T-helper 2 cell treated with Interferon-gamma antibody and Interleukin-4, amounts not matched to agents 100 ng/mL and 5 ng/mL, for 36 hours (primary cell): Measurements from ENCODE around the gene ZMPSTE24. TPM values are rescaled to one million over a fixed set of nuclear protein-coding genes. Genes with fewer than 3 reads are reported as not detected.
"Not testable (repeated sequence)": the region's sequence is repeated elsewhere in the genome, so short reads cannot be mapped to it uniquely, and the experiment has no call there.

Experiments used
- intact Hi-C: fragments of 100-400 bp; cut with micrococcal nuclease; formaldehyde crosslinking; loops from one replicate; pipeline ENCODE4 v1.15.1; 2023
- total RNA-seq: library from RNA; stranded (reverse); gene quantifications from 2 replicates; pipeline ENCODE4 v1.2.3, GENCODE V29; 2022

Gene ZMPSTE24
- total RNA-seq, 1 donor from 2014 or later = 33.9 TPM

- intact Hi-C loops = loop anchor here (5.0 kb wide), 1 partner anchor 164 kb away; no protein-coding TSS in a partner anchor
Observed at GRCh38 chr1:40316595-40317393, 58.8 kb downstream of the ZMPSTE24 start, which contains the start of gene COL9A2. Gene COL9A2, minus strand, starts transcription at chr1:40317286. Its CDS starts 89 bp downstream, at chr1:40317197.

GRCh38 chr1:40317394-40318074 lies 59.5 kb downstream of the ZMPSTE24 start:
- intact Hi-C loops = loop anchor here (5.0 kb wide), 1 partner anchor 165 kb away; no protein-coding TSS in a partner anchor

DNA sequence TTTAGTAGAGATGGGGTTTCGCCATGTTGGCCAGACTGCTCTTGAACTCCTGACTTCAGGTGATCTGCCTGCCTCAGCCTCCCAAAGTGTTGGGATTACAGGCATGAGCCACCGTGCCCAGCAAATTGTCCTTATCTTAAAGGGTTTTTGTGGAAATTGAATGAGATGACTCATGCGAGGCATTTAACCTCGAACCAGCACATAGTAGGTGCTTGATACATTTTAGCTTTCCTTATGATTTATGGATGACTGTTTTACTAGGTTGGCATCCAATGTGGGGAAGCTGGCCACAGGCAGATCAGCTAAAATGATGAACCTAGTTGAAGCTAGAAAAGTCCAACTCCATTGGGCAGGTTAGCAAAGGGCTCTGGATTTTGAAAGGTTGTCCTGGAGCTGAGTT lies 60.4 kb downstream of the ZMPSTE24 start:
- intact Hi-C loops = loop anchor here (5.0 kb wide), 1 partner anchor 166 kb away; no protein-coding TSS in a partner anchor

GRCh38 chr1:40318970-40319621 lies 61.1 kb downstream of the ZMPSTE24 start:
- intact Hi-C loops = loop anchor here (5.0 kb wide), 1 partner anchor 167 kb away; no protein-coding TSS in a partner anchor

DNA sequence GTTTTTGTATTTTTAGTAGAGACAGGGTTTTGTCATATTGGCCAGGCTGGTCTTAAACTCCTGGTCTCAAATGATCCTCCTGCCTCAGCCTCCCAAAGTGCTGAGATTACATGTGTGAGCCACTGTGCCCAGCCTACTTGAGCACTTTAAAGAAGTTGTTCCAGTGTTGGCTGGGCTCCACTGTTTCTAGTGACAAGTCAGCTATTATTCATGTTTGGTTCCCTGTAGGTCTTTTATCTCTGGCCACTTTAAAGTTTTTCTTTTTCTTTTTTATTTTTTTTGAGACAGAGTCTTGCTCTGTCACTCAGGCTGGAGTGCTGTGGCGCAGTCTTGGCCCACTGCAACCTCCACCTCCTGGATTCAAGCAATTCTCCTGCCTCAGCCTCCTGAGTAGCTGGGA lies 73.4 kb downstream of the ZMPSTE24 start:
- intact Hi-C loops = not testable (repeated sequence)

- intact Hi-C loops = no loop called here
Observed at GRCh38 chr1:40332695-40333094, 74.7 kb downstream of the ZMPSTE24 start.

DNA sequence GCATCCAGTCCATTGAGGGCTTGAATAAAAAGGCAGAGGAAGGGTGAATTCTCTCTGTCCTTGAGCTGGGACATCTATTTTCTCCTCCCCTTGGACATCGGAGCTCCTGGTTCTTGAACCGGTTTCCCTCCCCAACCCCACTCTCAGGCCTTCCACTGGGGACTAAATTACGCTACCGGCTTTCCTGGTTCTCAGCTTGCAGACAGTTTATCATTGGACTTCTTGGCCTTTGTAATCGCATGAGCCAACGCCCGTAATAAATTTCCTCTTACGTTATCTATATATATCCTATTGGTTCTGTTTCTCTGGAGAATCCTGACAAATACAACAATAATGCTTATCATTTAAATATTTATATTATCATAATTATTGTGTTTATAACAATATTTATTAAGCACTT lies 79.4 kb downstream of the ZMPSTE24 start:
- intact Hi-C loops = no loop called here

GRCh38 chr1:40338745-40339419 lies 80.8 kb downstream of the ZMPSTE24 start:
- intact Hi-C loops = loop anchor here (1.0 to 2.0 kb wide), 4 partner anchors 65 to 260 kb away; no protein-coding TSS in a partner anchor

GRCh38 chr1:40339420-40340323 lies 81.6 kb downstream of the ZMPSTE24 start:
- intact Hi-C loops = loop anchor here (2.0 to 5.0 kb wide), 3 partner anchors 43 to 261 kb away; no protein-coding TSS in a partner anchor

- intact Hi-C loops = loop anchor here (5.0 kb wide), 1 partner anchor 41 kb away; no protein-coding TSS in a partner anchor
Observed at GRCh38 chr1:40341491-40342380, 83.7 kb downstream of the ZMPSTE24 start.

- intact Hi-C loops = loop anchor here (5.0 kb wide), 1 partner anchor 40 kb away; no protein-coding TSS in a partner anchor
Observed at GRCh38 chr1:40342381-40342717, 84.3 kb downstream of the ZMPSTE24 start.

Other genes starting within 250 kb of the ZMPSTE24 start
- gene CAP1, start 217.5 kb upstream of the ZMPSTE24 start, total RNA-seq = 828 and 856 TPM in 2 replicates
- 102 TPM in 2 replicates for gene PPT1, start 161.0 kb upstream of the ZMPSTE24 start, total RNA-seq
- 17.7 and 18.0 TPM in 2 replicates for gene RLF, start 96.8 kb upstream of the ZMPSTE24 start, total RNA-seq
- gene TMCO2, start 10.3 kb upstream of the ZMPSTE24 start, total RNA-seq = 0.32 TPM in 1 of 2 replicates, not detected in the other
- 8.9 and 9.9 TPM in 2 replicates for gene COL9A2, start 59.0 kb downstream of the ZMPSTE24 start, total RNA-seq
- gene SMAP2, start 115.5 kb downstream of the ZMPSTE24 start, total RNA-seq = 107 and 112 TPM in 2 replicates
- 2.8 and 3.5 TPM in 2 replicates for gene ZFP69B, start 192.2 kb downstream of the ZMPSTE24 start, total RNA-seq
- gene ZFP69, start 219.1 kb downstream of the ZMPSTE24 start, total RNA-seq = 4.1 and 4.7 TPM in 2 replicates